ENCODE data around the gene HOXC9.

The HOXC9 gene

GRCh38 chr12:53997204-53998109 lies 2.5 kb upstream of the HOXC9 start:
- no peak overlapping the region for H3K18ac ChIP-seq (ENCODE audit: low read length)
- no peaks in the 10 kb centered on the region for H3K36me3 ChIP-seq (ENCODE audit: control insufficient read depth, insufficient read depth, low read length)
- no peak overlapping the region for H3K9ac ChIP-seq (ENCODE audit: low read length)
- H3K4me1 ChIP-seq (ENCODE audit: control insufficient read depth, low read depth, low read length), result no peaks in the 10 kb centered on the region
- DNase-seq, result no peak
- no peak overlapping the region for H2BK120ac ChIP-seq (ENCODE audit: low read depth, low read length)
- no peak overlapping the region for H4K8ac ChIP-seq (ENCODE audit: low read depth, low read length)
- no peak overlapping the region for H3K56ac ChIP-seq (ENCODE audit: low read length)
- no peak overlapping the region for H3K27ac ChIP-seq (ENCODE audit: low read depth, low read length)
- no peak overlapping the region for H3K4ac ChIP-seq (ENCODE audit: low read depth, low read length)
- no peak overlapping the region for H2BK5ac ChIP-seq (ENCODE audit: low read length)
- H3K27me3 ChIP-seq (ENCODE audit: insufficient read depth, low read length, poor library complexity), result peaks cover 96% of the 10 kb centered on the region
- no peaks in the 10 kb centered on the region for H3K79me1 ChIP-seq (ENCODE audit: low read length)
- H4K5ac ChIP-seq (ENCODE audit: low read length), result no peak overlapping the region
- H3K79me2 ChIP-seq (ENCODE audit: control insufficient read depth, insufficient read depth, low read length), result no peaks in the 10 kb centered on the region
- H3K4me2 ChIP-seq (ENCODE audit: low read length), result no peak overlapping the region
- no peak overlapping the region for H3K4me3 ChIP-seq (ENCODE audit: low read length)
- H2BK15ac ChIP-seq (replicated peaks; ENCODE audit: low read depth), result no peak overlapping the region
- no peak overlapping the region for H3K23ac ChIP-seq (ENCODE audit: low read length)
- H2AK5ac ChIP-seq (ENCODE audit: low read length), result no peak overlapping the region
- WGBS (ENCODE audit: extremely low coverage, insufficient coverage, low lambda C conversion rate), result no CpG with 5 or more reads among the region's 35 CpGs

DNA sequence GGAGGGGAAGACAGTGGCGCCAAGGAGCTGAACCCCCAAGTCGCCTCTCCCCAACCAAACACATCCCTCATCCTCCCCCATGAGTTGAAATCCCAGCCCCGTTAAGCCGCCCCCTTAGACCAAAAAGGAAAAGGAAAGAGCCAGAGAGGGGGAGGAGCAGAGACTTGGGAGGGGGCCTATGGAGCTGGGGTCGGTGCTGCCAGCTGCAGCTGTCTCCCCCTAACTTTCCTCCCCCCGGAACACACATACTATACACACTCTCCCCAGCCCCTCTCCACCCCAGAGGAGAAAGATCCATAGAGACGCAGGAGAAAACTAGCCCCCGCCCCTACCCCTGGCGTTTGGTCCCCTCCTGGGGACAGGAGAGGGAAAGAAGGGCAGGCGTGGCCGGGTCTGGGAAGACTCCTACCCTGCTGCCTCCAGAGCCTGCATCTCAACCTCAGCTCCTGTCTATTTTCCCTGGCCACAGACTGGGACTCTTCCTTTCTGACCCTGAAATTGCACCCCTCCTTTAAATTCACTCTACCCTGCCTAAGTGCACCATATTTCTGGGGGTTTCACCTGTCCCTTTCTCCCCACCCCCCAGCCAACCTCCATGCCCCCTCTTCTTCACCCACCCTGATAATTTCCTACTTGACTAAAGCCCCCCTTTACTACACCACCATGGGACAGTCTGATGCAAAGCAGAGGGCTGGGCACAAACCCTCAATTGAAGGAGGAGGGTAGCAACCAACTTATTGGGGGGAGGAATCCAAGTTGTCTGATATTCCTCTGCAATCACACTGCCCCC lies 1.7 kb upstream of the HOXC9 start:
- Histone ChIP-seq H2BK15ac (replicated peaks; ENCODE audit: low read depth) (no peak overlapping the region), H4K5ac (ENCODE audit: low read length) (no peak overlapping the region), H3K27me3 (ENCODE audit: insufficient read depth, low read length, poor library complexity) (peaks cover 96% of the 10 kb centered on the region), H3K18ac (ENCODE audit: low read length) (no peak overlapping the region), H3K79me2 (ENCODE audit: control insufficient read depth, insufficient read depth, low read length) (no peaks in the 10 kb centered on the region), H3K4ac (ENCODE audit: low read depth, low read length) (no peak overlapping the region), H3K79me1 (ENCODE audit: low read length) (no peaks in the 10 kb centered on the region), H2BK5ac (ENCODE audit: low read length) (no peak overlapping the region), H3K36me3 (ENCODE audit: control insufficient read depth, insufficient read depth, low read length) (no peaks in the 10 kb centered on the region), H2BK120ac (ENCODE audit: low read depth, low read length) (no peak overlapping the region), H3K27ac (ENCODE audit: low read depth, low read length) (no peak overlapping the region), H2AK5ac (ENCODE audit: low read length) (no peak overlapping the region), H3K4me3 (ENCODE audit: low read length) (no peak overlapping the region), H3K4me1 (ENCODE audit: control insufficient read depth, low read depth, low read length) (no peaks in the 10 kb centered on the region), H3K56ac (ENCODE audit: low read length) (no peak overlapping the region), H3K4me2 (ENCODE audit: low read length) (no peak overlapping the region), H4K8ac (ENCODE audit: low read depth, low read length) (no peak overlapping the region), H3K23ac (ENCODE audit: low read length) (no peak overlapping the region), H3K9ac (ENCODE audit: low read length) (no peak overlapping the region)
- WGBS (ENCODE audit: extremely low coverage, insufficient coverage, low lambda C conversion rate), result no CpG with 5 or more reads among the region's 11 CpGs
- DNase-seq, result no peak

GRCh38 chr12:53998900-53999236 lies 1.1 kb upstream of the HOXC9 start:
- Histone ChIP-seq H2BK15ac (replicated peaks; ENCODE audit: low read depth) (no peak overlapping the region), H3K36me3 (ENCODE audit: control insufficient read depth, insufficient read depth, low read length) (no peaks in the 10 kb centered on the region), H3K56ac (ENCODE audit: low read length) (no peak overlapping the region), H3K79me1 (ENCODE audit: low read length) (no peaks in the 10 kb centered on the region), H3K27me3 (ENCODE audit: insufficient read depth, low read length, poor library complexity) (peaks cover 95% of the 10 kb centered on the region), H3K4me3 (ENCODE audit: low read length) (no peak overlapping the region), H3K4ac (ENCODE audit: low read depth, low read length) (no peak overlapping the region), H3K23ac (ENCODE audit: low read length) (no peak overlapping the region), H3K27ac (ENCODE audit: low read depth, low read length) (no peak overlapping the region), H4K5ac (ENCODE audit: low read length) (no peak overlapping the region), H4K8ac (ENCODE audit: low read depth, low read length) (no peak overlapping the region), H3K18ac (ENCODE audit: low read length) (no peak overlapping the region), H3K9ac (ENCODE audit: low read length) (no peak overlapping the region), H2BK5ac (ENCODE audit: low read length) (no peak overlapping the region), H2AK5ac (ENCODE audit: low read length) (no peak overlapping the region), H3K79me2 (ENCODE audit: control insufficient read depth, insufficient read depth, low read length) (no peaks in the 10 kb centered on the region), H3K4me1 (ENCODE audit: control insufficient read depth, low read depth, low read length) (no peaks in the 10 kb centered on the region), H2BK120ac (ENCODE audit: low read depth, low read length) (no peak overlapping the region), H3K4me2 (ENCODE audit: low read length) (no peak overlapping the region)
- DNase-seq, result no peak
- no CpG with 5 or more reads among the region's 13 CpGs for WGBS (ENCODE audit: extremely low coverage, insufficient coverage, low lambda C conversion rate)

DNA sequence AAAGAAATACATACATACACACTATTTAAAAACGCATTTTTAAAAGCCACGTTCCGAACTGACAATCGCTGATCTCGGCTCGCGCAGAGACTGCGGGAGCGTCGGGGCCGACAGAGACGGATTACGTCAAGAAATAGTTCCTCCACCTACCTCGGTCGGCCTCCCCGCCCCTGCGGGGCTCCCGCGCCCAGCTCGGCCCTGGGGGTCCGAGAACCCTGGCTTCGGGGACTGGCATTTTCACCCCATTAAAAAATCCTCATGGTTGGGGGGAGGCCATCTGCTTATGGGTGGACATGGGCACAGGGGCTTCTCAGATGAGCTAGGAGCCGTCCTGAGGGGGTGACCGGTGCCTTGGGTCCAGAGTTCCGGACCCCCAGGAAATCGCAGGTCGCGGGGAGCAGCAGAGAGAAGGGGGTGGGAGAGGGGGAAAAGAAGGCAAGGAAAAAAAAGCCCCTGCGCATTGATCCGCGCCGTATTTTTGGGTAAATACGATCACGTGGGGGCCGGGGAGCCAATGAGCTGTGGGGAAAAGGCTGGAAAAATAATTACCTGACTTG lies 324 bp upstream of the HOXC9 start:
- Histone ChIP-seq H3K79me2 (ENCODE audit: control insufficient read depth, insufficient read depth, low read length) (no peaks in the 10 kb centered on the region), H3K27ac (ENCODE audit: low read depth, low read length) (no peak overlapping the region), H4K5ac (ENCODE audit: low read length) (no peak overlapping the region), H3K4me1 (ENCODE audit: control insufficient read depth, low read depth, low read length) (no peaks in the 10 kb centered on the region), H3K36me3 (ENCODE audit: control insufficient read depth, insufficient read depth, low read length) (no peaks in the 10 kb centered on the region), H3K56ac (ENCODE audit: low read length) (no peak overlapping the region), H3K4me3 (ENCODE audit: low read length) (no peak overlapping the region), H3K4me2 (ENCODE audit: low read length) (no peak overlapping the region), H3K9ac (ENCODE audit: low read length) (no peak overlapping the region), H3K4ac (ENCODE audit: low read depth, low read length) (no peak overlapping the region), H2BK5ac (ENCODE audit: low read length) (no peak overlapping the region), H3K27me3 (ENCODE audit: insufficient read depth, low read length, poor library complexity) (peaks cover 95% of the 10 kb centered on the region), H3K18ac (ENCODE audit: low read length) (no peak overlapping the region), H3K23ac (ENCODE audit: low read length) (no peak overlapping the region), H2BK120ac (ENCODE audit: low read depth, low read length) (no peak overlapping the region), H2BK15ac (replicated peaks; ENCODE audit: low read depth) (no peak overlapping the region), H4K8ac (ENCODE audit: low read depth, low read length) (no peak overlapping the region), H2AK5ac (ENCODE audit: low read length) (no peak overlapping the region), H3K79me1 (ENCODE audit: low read length) (no peaks in the 10 kb centered on the region)
- no CpG with 5 or more reads among the region's 35 CpGs for WGBS (ENCODE audit: extremely low coverage, insufficient coverage, low lambda C conversion rate)
- DNase-seq, result no peak

GRCh38 chr12:54001283-54002187 lies 1.6 kb downstream of the HOXC9 start:
- no peak overlapping the region for H3K18ac ChIP-seq (ENCODE audit: low read length)
- no peak overlapping the region for H4K5ac ChIP-seq (ENCODE audit: low read length)
- H4K8ac ChIP-seq (ENCODE audit: low read depth, low read length), result no peak overlapping the region
- no peak overlapping the region for H3K4me3 ChIP-seq (ENCODE audit: low read length)
- no peak overlapping the region for H3K4ac ChIP-seq (ENCODE audit: low read depth, low read length)
- no peaks in the 10 kb centered on the region for H3K4me1 ChIP-seq (ENCODE audit: control insufficient read depth, low read depth, low read length)
- no peaks in the 10 kb centered on the region for H3K79me1 ChIP-seq (ENCODE audit: low read length)
- H2AK5ac ChIP-seq (ENCODE audit: low read length), result no peak overlapping the region
- peaks cover 96% of the 10 kb centered on the region for H3K27me3 ChIP-seq (ENCODE audit: insufficient read depth, low read length, poor library complexity)
- no peak overlapping the region for H2BK5ac ChIP-seq (ENCODE audit: low read length)
- no peaks in the 10 kb centered on the region for H3K79me2 ChIP-seq (ENCODE audit: control insufficient read depth, insufficient read depth, low read length)
- no peak overlapping the region for H3K4me2 ChIP-seq (ENCODE audit: low read length)
- no peak overlapping the region for H3K23ac ChIP-seq (ENCODE audit: low read length)
- H3K56ac ChIP-seq (ENCODE audit: low read length), result no peak overlapping the region
- no peak overlapping the region for H2BK120ac ChIP-seq (ENCODE audit: low read depth, low read length)
- no peaks in the 10 kb centered on the region for H3K36me3 ChIP-seq (ENCODE audit: control insufficient read depth, insufficient read depth, low read length)
- DNase-seq, result no peak
- H2BK15ac ChIP-seq (replicated peaks; ENCODE audit: low read depth), result no peak overlapping the region
- no CpG with 5 or more reads among the region's 8 CpGs for WGBS (ENCODE audit: extremely low coverage, insufficient coverage, low lambda C conversion rate)
- H3K27ac ChIP-seq (ENCODE audit: low read depth, low read length), result no peak overlapping the region
- H3K9ac ChIP-seq (ENCODE audit: low read length), result no peak overlapping the region

Measured in mesendoderm (in vitro differentiated cells).